Measurements from ENCODE around the gene COX6A2.
"Not testable (repeated sequence)": the region's sequence is repeated elsewhere in the genome, so short reads cannot be mapped to it uniquely, and the experiment has no call there.

COX6A2 gene

GRCh38 chr16:31461921-31462804 lies 34.0 kb upstream of the COX6A2 start:
- DNase-seq (ENCODE audit: low read depth, low spot score), result no peak

- DNase-seq (ENCODE audit: low read depth, low spot score), result no peak
Measured at GRCh38 chr16:31461201-31461920, 33.2 kb upstream of the COX6A2 start.

- no peak for DNase-seq (ENCODE audit: low read depth, low spot score)
Measured at GRCh38 chr16:31460582-31461002, 32.4 kb upstream of the COX6A2 start.

GRCh38 chr16:31459687-31460581 lies 31.8 kb upstream of the COX6A2 start:
- peak; percentile 97 for DNase-seq (ENCODE audit: low read depth, low spot score)

- DNase-seq (ENCODE audit: low read depth, low spot score), result peak; percentile 97
Measured at GRCh38 chr16:31458844-31459686, 30.9 kb upstream of the COX6A2 start, which contains the start of gene ARMC5. Gene ARMC5 (plus strand): TSS chr16:31459501. CDS start chr16:31459525, 24 bp downstream.

GRCh38 chr16:31458073-31458843 lies 30.1 kb upstream of the COX6A2 start:
- no peak for DNase-seq (ENCODE audit: low read depth, low spot score)

GRCh38 chr16:31456988-31457360 lies 28.8 kb upstream of the COX6A2 start:
- DNase-seq (ENCODE audit: low read depth, low spot score), result no peak

GRCh38 chr16:31455601-31456314 lies 27.6 kb upstream of the COX6A2 start:
- DNase-seq (ENCODE audit: low read depth, low spot score), result no peak

- no peak for DNase-seq (ENCODE audit: low read depth, low spot score)
Measured at GRCh38 chr16:31453255-31454204, 25.4 kb upstream of the COX6A2 start.

GRCh38 chr16:31452631-31453106 lies 24.5 kb upstream of the COX6A2 start:
- peak; percentile 73 for DNase-seq (ENCODE audit: low read depth, low spot score)

GRCh38 chr16:31451681-31452351 lies 23.7 kb upstream of the COX6A2 start:
- no peak for DNase-seq (ENCODE audit: low read depth, low spot score)

GRCh38 chr16:31451201-31451600 lies 23.0 kb upstream of the COX6A2 start:
- DNase-seq (ENCODE audit: low read depth, low spot score), result no peak

- not testable (repeated sequence) for DNase-seq (ENCODE audit: low read depth, low spot score)
Measured at GRCh38 chr16:31445931-31446330, 17.8 kb upstream of the COX6A2 start.

GRCh38 chr16:31441956-31442355 lies 13.8 kb upstream of the COX6A2 start:
- DNase-seq (ENCODE audit: low read depth, low spot score), result no peak

GRCh38 chr16:31440516-31441184 lies 12.5 kb upstream of the COX6A2 start:
- no peak for DNase-seq (ENCODE audit: low read depth, low spot score)

GRCh38 chr16:31439519-31439918 lies 11.4 kb upstream of the COX6A2 start:
- DNase-seq (ENCODE audit: low read depth, low spot score), result no peak

GRCh38 chr16:31439023-31439422 lies 10.9 kb upstream of the COX6A2 start:
- not testable (repeated sequence) for DNase-seq (ENCODE audit: low read depth, low spot score)
